CD1c-positive myeloid dendritic cell (primary cell): ENCODE data around the gene CMIP.

Experiments
- DNase-seq: peaks from one replicate; pipeline ENCODE4 v3.0.0-alpha.2; 2016; ENCODE audit errors: extremely low spot score

CMIP gene

GRCh38 chr16:81494434-81494806 is 49.8 kb downstream of the CMIP start:
- DNase-seq = no peak

- no peak for DNase-seq
These were observed 50.3 kb downstream of the CMIP start for GRCh38 chr16:81494888-81495287.

DNA sequence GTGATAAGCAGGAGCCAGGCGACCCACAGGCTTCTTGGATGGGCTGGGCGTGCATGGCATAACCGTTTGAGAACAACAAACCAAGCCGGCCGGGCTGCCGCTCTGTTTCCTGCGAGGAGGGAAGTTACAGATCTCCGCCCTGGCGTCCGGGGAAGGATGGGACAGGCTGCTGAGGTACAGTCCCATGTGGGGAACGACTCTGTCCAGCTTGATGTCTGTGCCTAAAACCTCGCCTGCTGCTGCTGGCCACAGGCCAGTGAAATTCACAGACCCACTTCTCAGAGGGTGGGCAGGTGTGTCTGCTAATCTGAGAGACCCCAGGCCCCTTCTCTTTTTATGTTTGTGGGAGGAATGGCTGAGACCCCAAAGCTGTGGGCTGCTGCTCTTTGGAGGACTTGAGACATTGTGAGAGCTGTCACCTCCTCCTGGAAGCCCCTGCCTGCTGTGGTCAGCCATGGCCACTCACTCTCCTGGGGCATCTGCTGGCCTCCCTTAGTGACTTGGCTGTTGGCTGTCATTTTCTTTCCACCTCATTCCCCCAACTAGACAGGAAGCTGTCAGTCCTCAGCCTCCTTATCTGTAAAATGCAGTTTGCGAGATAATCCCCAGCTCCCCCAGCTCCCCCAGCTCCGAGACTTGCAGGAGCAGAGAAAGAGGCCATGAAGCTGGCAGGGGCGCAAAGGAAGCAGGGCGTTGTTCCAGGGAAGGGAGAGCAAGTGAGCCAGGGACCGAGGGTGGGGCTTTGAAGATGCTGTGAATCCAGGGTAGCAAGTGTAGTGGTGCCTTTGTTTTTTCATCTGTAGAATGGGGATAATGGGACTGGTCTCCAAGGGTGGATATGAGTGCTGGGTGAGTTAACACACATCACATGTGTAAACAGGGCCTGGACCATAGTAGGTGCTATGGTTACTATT is 51.0 kb downstream of the CMIP start:
- peak; percentile 49 for DNase-seq

DNA sequence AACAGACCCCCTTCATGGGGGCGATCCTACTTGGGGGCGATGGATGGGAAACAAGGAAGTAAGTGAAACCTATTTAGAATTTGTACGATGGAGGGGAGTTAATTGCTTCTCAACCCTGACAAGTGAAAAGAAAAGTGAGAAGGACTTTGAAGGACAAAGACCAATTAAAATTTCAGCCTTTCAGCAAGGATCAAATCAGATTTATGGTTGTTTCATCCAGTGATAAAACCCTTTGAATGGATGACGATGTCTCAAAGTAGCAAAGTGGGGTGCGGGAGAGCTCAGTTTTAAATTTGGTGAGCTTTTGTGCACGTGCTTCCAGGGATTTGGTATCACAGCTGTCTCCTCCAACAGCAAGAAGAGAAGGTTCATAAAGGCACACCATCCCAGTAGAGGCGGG is 51.7 kb downstream of the CMIP start:
- DNase-seq = no peak

- no peak for DNase-seq
These were observed 52.1 kb downstream of the CMIP start for GRCh38 chr16:81496742-81497141.

DNA sequence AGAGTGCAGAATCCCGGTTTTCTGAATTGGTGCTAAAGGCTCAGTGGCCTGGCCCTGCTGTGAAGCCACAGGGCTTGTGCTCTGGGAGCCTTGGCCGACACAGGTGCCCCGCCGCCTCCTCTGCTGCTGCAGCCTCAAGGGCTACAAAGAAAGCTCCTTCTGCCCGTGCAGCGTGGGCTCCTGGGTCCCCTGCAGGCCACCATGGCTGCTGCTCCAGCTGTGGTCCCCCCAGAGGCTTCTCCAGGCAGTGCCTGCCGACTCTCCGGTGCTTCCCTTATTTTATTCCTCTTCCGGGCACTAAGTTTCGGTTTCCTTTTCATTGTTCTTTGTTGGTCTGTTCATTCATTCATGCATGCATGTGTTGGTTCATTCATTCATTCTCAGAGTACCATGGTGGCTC is 53.1 kb downstream of the CMIP start:
- peak; percentile 81 for DNase-seq

DNA sequence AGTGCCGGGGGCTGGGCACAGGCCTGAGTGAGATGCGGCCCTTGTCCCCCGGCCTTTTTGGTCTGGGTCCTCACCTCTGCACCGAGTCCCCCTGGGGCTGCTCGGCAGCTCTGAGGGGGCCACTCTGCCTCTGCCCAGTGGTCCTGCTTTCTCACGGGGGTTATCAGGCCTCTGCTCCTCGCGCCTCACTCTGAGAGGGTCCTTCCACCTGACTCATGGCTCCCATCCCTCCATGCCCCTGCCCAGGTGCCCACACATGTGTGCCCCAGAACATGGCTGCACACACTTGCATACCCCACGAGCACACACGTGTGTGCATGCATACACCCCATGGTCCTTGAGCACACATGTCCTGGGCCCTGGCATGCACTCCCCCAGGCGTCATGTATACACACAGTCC is 53.7 kb downstream of the CMIP start:
- DNase-seq = no peak

DNA sequence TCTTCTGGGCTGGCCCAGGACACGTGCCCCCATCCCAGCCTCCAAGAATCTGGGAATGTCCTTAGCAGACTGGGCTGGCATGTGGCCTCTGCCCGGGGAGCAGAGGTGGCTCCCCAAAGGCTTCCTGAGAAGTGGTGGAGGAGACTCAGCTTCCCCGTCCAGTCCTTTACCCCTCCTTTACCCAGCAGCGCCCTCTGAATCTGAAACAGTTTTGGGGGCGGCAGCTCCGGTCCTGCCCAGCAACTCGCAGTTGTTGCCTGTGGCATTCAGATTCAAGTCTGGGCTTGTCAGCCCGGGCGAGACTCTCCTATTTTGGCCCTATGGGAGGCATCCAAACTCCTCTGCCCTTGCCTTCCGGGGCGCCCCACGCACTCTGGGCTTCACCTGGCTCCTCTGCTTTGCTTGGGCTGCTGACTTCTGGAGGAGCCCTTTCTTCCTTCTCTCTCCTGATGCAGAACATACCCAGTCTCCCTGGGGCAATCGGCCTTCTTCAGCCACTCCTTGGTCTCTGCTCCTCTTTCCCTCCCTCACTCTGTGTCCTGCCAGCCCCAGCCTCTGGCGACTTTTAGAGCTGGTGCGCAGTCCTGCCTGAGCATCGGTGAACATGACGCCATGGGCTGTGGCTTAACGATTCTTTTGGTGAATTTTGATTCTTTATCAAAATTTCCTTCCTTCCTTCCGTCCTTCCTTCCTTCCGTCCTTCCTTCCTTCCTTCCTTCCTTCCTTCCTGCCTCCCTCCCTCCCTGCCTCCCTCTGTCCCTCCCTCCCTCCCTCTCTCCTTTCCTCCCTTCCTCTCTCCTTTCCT is 55.2 kb downstream of the CMIP start:
- no peak for DNase-seq

DNA sequence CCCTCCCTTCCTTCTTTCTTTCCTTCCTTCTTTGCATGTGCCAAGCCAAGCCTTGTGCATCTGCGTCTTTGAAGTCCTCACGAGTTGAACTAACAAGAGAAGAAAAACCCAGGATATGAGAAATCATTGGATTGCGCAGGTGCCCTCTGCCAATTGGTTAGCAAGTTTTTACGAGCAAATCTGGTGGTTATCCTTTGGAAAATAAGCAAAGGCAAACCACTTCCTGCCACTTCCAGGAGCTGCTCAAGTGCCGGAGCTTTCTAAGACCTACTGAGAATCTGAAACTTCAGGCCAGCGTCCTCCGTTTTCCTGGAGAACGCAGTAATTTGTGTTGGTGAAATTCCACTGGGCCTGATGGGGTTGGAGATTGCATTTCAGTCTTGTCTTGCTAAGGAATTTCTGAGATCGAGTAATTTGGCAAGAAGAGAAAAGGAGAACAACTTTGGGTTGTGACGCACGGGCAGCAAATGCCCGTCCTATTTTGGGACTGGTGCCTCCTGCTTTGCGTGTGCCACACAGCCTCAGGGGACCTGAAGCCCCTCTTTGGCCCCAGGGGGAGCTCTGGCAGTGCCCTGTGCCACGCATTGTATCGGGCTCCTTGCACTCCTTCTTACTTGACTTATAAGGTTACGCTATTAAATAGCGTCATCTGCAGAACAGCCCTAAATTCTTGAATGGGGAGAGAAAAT is 56.4 kb downstream of the CMIP start:
- DNase-seq = peak; percentile 74

DNA sequence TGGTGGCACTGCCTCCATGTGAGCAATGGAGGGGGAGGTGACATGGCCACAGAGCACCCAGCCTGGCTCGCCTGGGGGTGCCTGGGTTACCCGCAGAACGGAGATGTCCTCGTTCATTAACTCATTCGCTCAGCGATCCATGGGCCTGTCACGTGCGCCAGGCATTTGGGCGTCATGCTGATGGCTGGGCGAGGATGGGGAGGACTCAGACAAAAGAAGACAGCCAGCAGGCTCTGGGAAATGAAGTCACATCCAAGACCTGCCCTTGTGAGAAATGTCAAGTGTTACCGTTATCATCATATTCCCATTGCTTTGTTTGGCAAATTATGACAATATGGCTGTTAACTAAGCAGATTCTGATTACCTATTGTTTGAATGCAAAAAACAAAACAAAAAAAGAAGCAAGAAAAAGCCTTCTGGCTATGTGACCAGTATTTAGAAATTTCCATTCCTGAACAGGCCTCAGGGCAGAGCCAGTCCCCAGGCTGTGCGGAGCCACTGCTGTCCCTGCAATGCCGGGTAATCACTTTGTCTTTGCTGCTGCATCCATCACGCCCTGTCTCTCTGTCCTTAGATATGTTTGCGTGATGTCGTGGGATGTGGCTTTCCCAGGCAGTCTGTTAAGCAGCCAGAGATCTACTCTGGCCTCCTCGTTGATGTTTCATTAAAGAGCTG is 57.9 kb downstream of the CMIP start:
- no peak for DNase-seq

DNA sequence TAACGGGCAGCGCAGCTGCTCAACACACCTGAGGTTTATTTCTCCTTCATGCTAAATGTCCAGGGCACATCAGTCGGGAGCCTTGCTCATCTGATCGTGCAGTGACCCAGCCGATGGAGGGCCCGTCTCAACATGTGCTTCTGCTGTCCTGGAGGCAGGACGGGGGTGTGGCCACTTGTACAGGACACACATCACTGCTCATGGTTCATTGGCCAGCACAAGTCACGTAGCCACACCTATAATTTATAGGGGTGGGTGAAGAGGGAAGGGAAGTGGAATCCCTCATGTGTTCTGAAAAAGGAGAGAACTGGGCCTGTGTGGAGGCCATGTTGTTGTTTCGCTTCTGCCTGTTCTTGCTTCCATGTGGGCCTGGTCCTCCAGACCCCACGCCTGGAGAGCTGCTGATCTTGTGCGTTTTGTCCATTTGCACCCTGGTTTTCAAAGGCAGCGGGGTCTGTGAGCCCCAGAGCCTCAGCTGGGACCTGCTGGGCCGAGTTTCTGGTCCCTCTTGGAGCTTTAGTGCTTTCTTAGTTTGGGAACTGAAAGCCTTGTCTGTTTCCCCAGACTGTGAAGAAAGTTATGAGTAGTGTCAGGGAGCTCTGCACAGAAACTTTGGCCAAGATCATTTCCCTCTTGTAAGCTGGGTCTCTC is 60.5 kb downstream of the CMIP start:
- peak; percentile 78 for DNase-seq

DNA sequence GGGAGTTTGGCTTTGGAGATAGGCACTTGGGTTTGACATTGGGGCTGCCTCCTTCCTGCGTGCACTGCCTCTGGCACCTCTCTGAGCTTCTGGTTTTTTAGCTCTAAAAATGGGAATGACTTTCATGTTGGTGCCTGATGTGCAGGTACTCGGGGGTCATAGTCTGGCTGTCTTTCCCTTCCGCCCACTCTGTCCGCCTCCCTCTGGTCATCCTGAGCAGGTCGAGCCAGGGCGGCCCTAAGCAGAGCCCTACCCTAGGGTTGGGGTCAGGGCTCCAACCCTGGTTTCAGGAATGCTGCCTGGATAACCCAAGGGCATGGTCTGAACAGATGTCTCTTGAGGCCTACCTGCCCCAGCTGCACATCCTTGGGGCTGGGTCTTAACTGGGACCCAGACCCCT is 64.8 kb downstream of the CMIP start:
- DNase-seq = no peak

DNA sequence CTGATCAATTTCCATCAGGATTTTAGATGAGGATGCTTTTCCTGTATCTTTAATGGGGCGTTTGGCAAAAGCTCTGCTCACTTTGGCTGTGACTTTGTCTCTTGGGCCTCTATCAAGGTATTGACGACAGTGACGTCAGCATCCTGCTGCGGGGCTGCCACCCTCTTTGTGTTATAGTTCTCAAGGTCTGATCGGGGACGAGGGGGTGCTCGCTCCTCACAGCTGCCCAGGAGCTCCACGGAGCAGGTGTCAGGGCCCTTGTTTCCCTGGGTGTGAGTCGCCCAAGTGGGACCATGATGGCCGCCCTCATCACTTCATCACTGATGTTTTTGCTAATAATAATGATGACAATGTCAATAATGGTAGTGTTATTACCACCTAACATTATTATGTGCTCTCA is 65.4 kb downstream of the CMIP start:
- no peak for DNase-seq

- no peak for DNase-seq
These were observed 66.8 kb downstream of the CMIP start for GRCh38 chr16:81511371-81511770.

DNA sequence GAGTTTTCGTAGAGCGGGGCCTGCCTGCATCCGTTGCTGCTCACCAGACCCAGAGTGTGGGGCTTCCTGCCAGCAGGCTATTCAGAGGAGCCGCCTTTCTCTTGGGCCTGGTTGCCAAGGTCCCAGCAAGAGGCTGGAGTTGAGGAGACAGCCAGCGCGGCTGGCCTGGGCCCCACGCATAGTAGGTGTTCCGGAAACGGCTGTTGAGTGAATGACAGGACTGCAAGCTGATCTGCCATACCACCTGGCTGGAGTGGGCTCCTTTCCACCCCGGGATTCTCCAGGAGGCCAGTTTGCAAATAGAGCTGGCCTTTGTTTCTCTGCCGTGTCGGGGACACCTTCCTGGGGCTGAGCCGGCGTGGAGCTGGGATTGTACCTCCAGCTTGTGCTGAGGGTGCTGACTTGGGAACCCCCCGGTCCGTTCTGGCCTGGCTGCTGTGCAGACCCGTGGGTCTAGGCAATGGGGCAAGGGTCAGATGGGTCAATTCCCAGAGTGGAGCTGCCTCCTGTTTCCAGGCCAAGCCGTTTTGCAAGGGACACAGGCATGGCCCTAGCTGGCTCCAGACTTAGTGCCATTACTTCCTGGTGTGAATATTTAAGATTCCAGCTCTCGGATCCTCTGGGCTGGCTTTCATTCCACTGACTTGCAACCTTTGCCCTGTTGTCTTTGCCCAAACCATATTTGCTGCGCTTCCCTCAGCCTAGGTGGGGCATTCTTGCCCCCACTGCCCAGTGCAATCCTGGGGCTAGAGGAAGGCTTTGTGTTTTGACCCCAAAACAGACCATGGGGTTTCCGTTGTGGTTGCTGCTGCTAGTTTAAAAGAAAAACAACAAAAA is 68.8 kb downstream of the CMIP start:
- no peak for DNase-seq

- peak; percentile 80 for DNase-seq
These were observed 69.5 kb downstream of the CMIP start for GRCh38 chr16:81514041-81514559.

GRCh38 chr16:81514568-81515258 is 70.1 kb downstream of the CMIP start:
- no peak for DNase-seq

- no peak for DNase-seq
These were observed 70.7 kb downstream of the CMIP start for GRCh38 chr16:81515281-81515680.

DNA sequence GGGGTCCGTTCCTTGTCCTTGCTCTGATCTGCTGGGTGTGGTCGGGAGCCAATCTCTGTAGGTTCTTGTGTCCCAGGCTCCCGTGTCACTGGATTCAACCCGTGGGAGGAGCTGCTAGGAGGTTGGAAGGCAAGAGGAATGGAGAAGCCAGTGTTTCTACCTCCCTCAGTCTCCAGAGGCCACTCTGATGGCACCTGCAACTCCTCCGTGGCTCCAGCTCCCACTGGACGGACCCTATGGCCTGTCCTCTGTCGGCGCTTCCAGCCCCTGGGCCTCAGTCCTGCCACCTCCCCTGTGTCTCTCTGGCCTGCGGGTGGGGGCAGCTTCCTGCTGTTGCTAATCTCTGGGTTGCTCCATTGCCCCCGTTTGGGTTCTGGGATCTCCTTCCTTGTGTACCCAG is 71.1 kb downstream of the CMIP start:
- DNase-seq = no peak
